Activated T-helper 9 cell treated with anti-CD3 and anti-CD28 coated beads, Interleukin-2, amount 50 U/mL, for 16 hours (primary cell): ENCODE results near the gene TBC1D22A.
"Not testable (repeated sequence)": the region's sequence is repeated elsewhere in the genome, so short reads cannot be mapped to it uniquely, and the experiment has no call there.

Source experiments
- DNase-seq: peaks from one replicate; pipeline ENCODE4 v3.0.0-alpha.2; 2020; ENCODE audit warnings: low read depth

The TBC1D22A gene

GRCh38 chr22:47139790-47140119, 377.3 kb downstream of the TBC1D22A start:
- DNase-seq, result no peak

GRCh38 chr22:47140975-47141374, 378.5 kb downstream of the TBC1D22A start:
- not testable (repeated sequence) for DNase-seq

GRCh38 chr22:47142427-47143046, 380.1 kb downstream of the TBC1D22A start:
- no peak for DNase-seq

- DNase-seq, result no peak
Observed at GRCh38 chr22:47143249-47143938, 380.9 kb downstream of the TBC1D22A start.

GRCh38 chr22:47144076-47144765, 381.8 kb downstream of the TBC1D22A start:
- DNase-seq, result no peak

GRCh38 chr22:47144791-47145425, 382.5 kb downstream of the TBC1D22A start:
- no peak for DNase-seq

GRCh38 chr22:47145883-47146282, 383.4 kb downstream of the TBC1D22A start:
- no peak for DNase-seq

- no peak for DNase-seq
Observed at GRCh38 chr22:47146391-47146790, 383.9 kb downstream of the TBC1D22A start.

- no peak for DNase-seq
Observed at GRCh38 chr22:47146941-47147340, 384.5 kb downstream of the TBC1D22A start.

- DNase-seq, result no peak
Observed at GRCh38 chr22:47147572-47147971, 385.1 kb downstream of the TBC1D22A start.

GRCh38 chr22:47148510-47148909, 386.1 kb downstream of the TBC1D22A start:
- no peak for DNase-seq

GRCh38 chr22:47148956-47149728, 386.7 kb downstream of the TBC1D22A start:
- DNase-seq, result no peak

- DNase-seq, result no peak
Observed at GRCh38 chr22:47149976-47150375, 387.5 kb downstream of the TBC1D22A start.

- no peak for DNase-seq
Observed at GRCh38 chr22:47150426-47150825, 388.0 kb downstream of the TBC1D22A start.

GRCh38 chr22:47151064-47151463, 388.6 kb downstream of the TBC1D22A start:
- no peak for DNase-seq

GRCh38 chr22:47151490-47151889, 389.0 kb downstream of the TBC1D22A start:
- DNase-seq, result no peak

GRCh38 chr22:47152236-47152635, 389.8 kb downstream of the TBC1D22A start:
- no peak for DNase-seq

GRCh38 chr22:47152938-47153337, 390.5 kb downstream of the TBC1D22A start:
- DNase-seq, result no peak

GRCh38 chr22:47153854-47154525, 391.5 kb downstream of the TBC1D22A start:
- no peak for DNase-seq

- DNase-seq, result no peak
Observed at GRCh38 chr22:47154621-47155081, 392.2 kb downstream of the TBC1D22A start.

- DNase-seq, result no peak
Observed at GRCh38 chr22:47155131-47155885, 392.9 kb downstream of the TBC1D22A start.
